Measurements from ENCODE around the gene TALDO1. TPM values are rescaled to one million over a fixed set of nuclear protein-coding genes. Genes with fewer than 3 reads are reported as not detected.
A peak's percentile ranks its signal among the peaks of the same experiment; 100 is the strongest.

The TALDO1 gene
- total and polyA plus RNA-seq, 2 of the 8 experiments (the other 6 are each of a cell fraction or from before 2014, with no cell fraction given) = 265 to 308 TPM

- H3K23me2 ChIP-seq (ENCODE audit: low read depth, low read length) = peaks cover 13% of the 10 kb centered on the region; the same call in 1 of the 2 replicates
- H3K27ac ChIP-seq (ENCODE audit: low read depth, low read length) = no peak overlapping the region
- H3K14ac ChIP-seq (ENCODE audit: insufficient read length) = no peak overlapping the region
- peak overlapping the region; percentile 36 for H3K4ac ChIP-seq (replicated peaks; ENCODE audit: insufficient read length, low read depth, low read length)
- H3K36me3 ChIP-seq (ENCODE audit: control insufficient read depth in 2 of 4, insufficient read depth in 4 of 4, low read length in 3 of 4) = peaks cover 3 to 11% (median 5%) of the 10 kb centered on the region in 4 experiments; a peak in 4 of 8 replicates
- H3K4me2 ChIP-seq (ENCODE audit: insufficient read depth in 1 of 2, low read depth in 2 of 2, low read length in 2 of 2) = peak overlapping the region; percentile 82 to 86
- H3K23ac ChIP-seq (ENCODE audit: insufficient read length) = no peak overlapping the region
- H3K4me1 ChIP-seq (replicated peaks in 1 of 4; ENCODE audit: control insufficient read depth in 3 of 4, insufficient read depth in 4 of 4, low read length in 3 of 4) = peaks cover 0 to 15% (median 7%) of the 10 kb centered on the region in 4 experiments; a peak in 6 of 7 replicates
- no peak overlapping the region for H2BK120ac ChIP-seq (replicated peaks; ENCODE audit: low read depth, low read length)
- DNase-seq (ENCODE audit: low read depth in 1 of 2, low spot score in 2 of 2) = peak in 1 of 2 experiments; percentile 50
- 43% methylated on average over 7 of the region's 11 CpGs; no CpG with 5 or more reads in 1 of the 2 experiments for WGBS, 2 experiments (ENCODE audit: extremely low coverage in 1 of 2, insufficient coverage in 1 of 2, insufficient read length in 1 of 2, insufficient replicate concordance in 2 of 2, low coverage in 1 of 2, low lambda C conversion rate in 2 of 2, missing lambda C conversion rate in 1 of 2)
- H2AFZ ChIP-seq (ENCODE audit: low read length) = no peak overlapping the region
- H2BK12ac ChIP-seq (ENCODE audit: low read depth, low read length) = no peak overlapping the region
- H2BK5ac ChIP-seq (ENCODE audit: low read depth, low read length) = 0 out of 2 replicates have a peak overlapping the region, but pooled peaks have one; percentile 77
- H4K20me1 ChIP-seq (replicated peaks in 1 of 2; ENCODE audit: control insufficient read depth in 1 of 2, insufficient read depth in 2 of 2, low read length in 2 of 2) = peaks cover 18 to 31% of the 10 kb centered on the region in 2 experiments
- H3K4me3 ChIP-seq (ENCODE audit: extremely low read depth in 1 of 4, insufficient read depth in 2 of 4, low read depth in 3 of 4, low read length in 4 of 4) = peak overlapping the region; percentile 77 to 91 (median 85)
- H4K91ac ChIP-seq (replicated peaks; ENCODE audit: insufficient read length, low read length) = peak overlapping the region; percentile 45
- ChIA-PET POLR2A (ENCODE audit: partially characterized antibody) (interaction anchor here (0.5 to 35.3 kb wide), 16 partner anchors 10 to 278 kb away, joined by 3 to 636 read pairs (median 5); partner anchors contain the start of genes CEND1, PNPLA2, RPLP2 and TALDO1), CTCF (ENCODE audit: partially characterized antibody) (interaction anchor here (0.6 to 2.9 kb wide), 12 partner anchors 10 to 923 kb away, joined by 3 to 15 read pairs (median 4); no protein-coding TSS in a partner anchor)
- 0 out of 2 replicates have a peak, but pooled peaks cover 6% of the 10 kb centered on the region for H3K79me1 ChIP-seq (ENCODE audit: low read depth, low read length)
- no peak for FAIRE-seq
- peak overlapping the region; percentile 62; the same call in 1 of the 2 replicates for H4K8ac ChIP-seq (ENCODE audit: extremely low read depth, insufficient read depth, low read length)
- H3K9me3 ChIP-seq (ENCODE audit: insufficient read depth in 2 of 2, low read depth in 1 of 2, low read length in 1 of 2) = no peaks in the 10 kb centered on the region
- TF ChIP-seq RBBP5 (IDR thresholded peaks at IDR 0.05; ENCODE audit: borderline replicate concordance, low read depth, low read length) = no peak
- TF ChIP-seq JUN (IDR thresholded peaks at IDR 0.05; ENCODE audit: low read depth, low read length) = no peak
- TF ChIP-seq MAX (IDR thresholded peaks at IDR 0.05) = no peak
- no peak for TF ChIP-seq POLR2A (IDR thresholded peaks at IDR 0.05; ENCODE audit: control extremely low read depth in 1 of 2, low read depth in 2 of 2, low read length in 2 of 2)
- TF ChIP-seq GABPA (IDR thresholded peaks at IDR 0.05; ENCODE audit: borderline replicate concordance, insufficient read depth, low read length) = no peak
- TF ChIP-seq FOSL1 (IDR thresholded peaks at IDR 0.05; ENCODE audit: insufficient read depth, low read depth, low read length) = no peak
- TF ChIP-seq SIX5 (IDR thresholded peaks at IDR 0.05; ENCODE audit: low read depth, low read length) = no peak
- TF ChIP-seq CBX8 (IDR thresholded peaks at IDR 0.05; ENCODE audit: borderline replicate concordance, low read depth, low read length) = no peak
- no peak for TF ChIP-seq CTCF (IDR thresholded peaks at IDR 0.05; ENCODE audit: control extremely low read depth in 1 of 3, insufficient read depth in 1 of 3, low read depth in 1 of 3, low read length in 3 of 3)
- no peak overlapping the region for H2AK5ac ChIP-seq (ENCODE audit: low read depth, low read length)
- H3K27me3 ChIP-seq (replicated peaks in 1 of 4; ENCODE audit: control insufficient read depth in 3 of 4, extremely low read depth in 1 of 4, insufficient read depth in 3 of 4, low read length in 3 of 4) = no peaks in the 10 kb centered on the region
- H3K9ac ChIP-seq (replicated peaks in 1 of 4; ENCODE audit: extremely low read depth in 1 of 4, low read depth in 3 of 4, low read length in 3 of 4) = no peak overlapping the region; a peak in 4 of 7 replicates
- H3K56ac ChIP-seq (replicated peaks; ENCODE audit: insufficient read length, low read depth, low read length) = peak overlapping the region; percentile 92
- H3K18ac ChIP-seq (ENCODE audit: extremely low read depth, low read length) = peak overlapping the region; percentile 81; the same call in 1 of the 2 replicates
- peaks cover 7 to 43% of the 10 kb centered on the region in 2 experiments; a peak in 3 of 4 replicates for H3K79me2 ChIP-seq (ENCODE audit: control insufficient read depth in 1 of 2, insufficient read depth in 2 of 2, low read length in 2 of 2)
- H4K5ac ChIP-seq (ENCODE audit: insufficient read length, low read depth, low read length) = peak overlapping the region; percentile 63
- no peak overlapping the region for H2BK20ac ChIP-seq (ENCODE audit: low read length)
- no peak overlapping the region for H2BK15ac ChIP-seq (ENCODE audit: low read length)
These were observed 28.9 kb downstream of the TALDO1 start for GRCh38 chr11:776263-776560.

Data from H1 (cell line).